ENCODE measurements around the gene ERG. TPM values are rescaled to one million over a fixed set of nuclear protein-coding genes. Genes with fewer than 3 reads are reported as not detected.

Gene ERG
- total and polyA plus RNA-seq, 9 of the 15 experiments (the other 6 are each of a cell fraction or from before 2014, with no cell fraction given): 0.06 TPM; not detected in 8

- POLR2A ChIA-PET: no interaction called here
- 0% methylated on average over 2 of the region's 2 CpGs for WGBS (ENCODE audit: insufficient coverage, low coverage, missing lambda C conversion rate)
- no peaks in the 10 kb centered on the region for H3K9me1 ChIP-seq (ENCODE audit: control insufficient read depth, insufficient read depth, low read length)
- intact Hi-C loops (cut with micrococcal nuclease) (loop anchor here (2.0 to 10.0 kb wide), 2 partner anchors 211 to 635 kb away; no protein-coding TSS in a partner anchor), in situ Hi-C loops (cut with MboI) (no loop called here)
- H4K20me1 ChIP-seq (replicated peaks; ENCODE audit: control insufficient read depth, insufficient read depth, low read length): 0 out of 2 replicates have a peak, but pooled peaks cover 6% of the 10 kb centered on the region
- no TSS peak for BruUV-seq (replicated peaks)
- no peaks in the 10 kb centered on the region for H3K79me2 ChIP-seq (ENCODE audit: control insufficient read depth, insufficient read depth, low read length)
- CTCF ChIA-PET (ENCODE audit: low intra/inter-chr PET ratio): no interaction called here
- no peak overlapping the region for H3K27ac ChIP-seq (ENCODE audit: extremely low read depth, low read depth, low read length)
- peaks cover 17 to 24% of the 10 kb centered on the region in 2 experiments for H3K27me3 ChIP-seq (ENCODE audit: control insufficient read depth in 2 of 2, insufficient read depth in 2 of 2, low read length in 2 of 2)
- H3K36me3 ChIP-seq (ENCODE audit: control insufficient read depth, insufficient read depth, low read length): no peaks in the 10 kb centered on the region
- FAIRE-seq: no peak
- H3K4me2 ChIP-seq (ENCODE audit: insufficient read depth, low read length): no peak overlapping the region
- no peak for DNase-seq (ENCODE audit: extremely low read depth in 1 of 4, low spot score in 3 of 4)
- H3K4me3 ChIP-seq: no peak overlapping the region
- H3K9me3 ChIP-seq (replicated peaks; ENCODE audit: control insufficient read depth, insufficient read depth, low read depth, low read length): no peaks in the 10 kb centered on the region
- no peak overlapping the region for H3K9ac ChIP-seq (ENCODE audit: insufficient read depth in 1 of 2, low read depth in 2 of 2, low read length in 2 of 2)
- H2AFZ ChIP-seq (ENCODE audit: low read depth, low read length): no peak overlapping the region
- ATAC-seq: no peak
- no peaks in the 10 kb centered on the region for H3K4me1 ChIP-seq (replicated peaks in 1 of 2; ENCODE audit: control insufficient read depth in 2 of 2, insufficient read depth in 2 of 2, low read length in 2 of 2)
- TF ChIP-seq NR0B1 (IDR thresholded peaks at IDR 0.05; ENCODE audit: partially characterized antibody): no peak
- TF ChIP-seq FOXK1 (CRISPR knock-in tag; IDR thresholded peaks at IDR 0.05; ENCODE audit: borderline replicate concordance): no peak
- no peak for TF ChIP-seq ZNF354B (CRISPR knock-in tag; IDR thresholded peaks at IDR 0.05)
- TF ChIP-seq ZNF57 (CRISPR knock-in tag; IDR thresholded peaks at IDR 0.05): no peak
- TF ChIP-seq MYBL2 (IDR thresholded peaks at IDR 0.05; ENCODE audit: low read depth): no peak
- no peak for TF ChIP-seq MYBL2 (CRISPR knock-in tag; IDR thresholded peaks at IDR 0.05; ENCODE audit: borderline replicate concordance)
- no peak for TF ChIP-seq HOMEZ (CRISPR knock-in tag; IDR thresholded peaks at IDR 0.05)
- TF ChIP-seq ZBTB43 (CRISPR knock-in tag; IDR thresholded peaks at IDR 0.05): no peak
- no peak for TF ChIP-seq NR2C2 (CRISPR knock-in tag; IDR thresholded peaks at IDR 0.05)
- no peak for TF ChIP-seq NR2C2 (tag; IDR thresholded peaks at IDR 0.05)
- no peak for TF ChIP-seq RB1 (IDR thresholded peaks at IDR 0.05; ENCODE audit: low read depth)
- TF ChIP-seq PRDM10 (IDR thresholded peaks at IDR 0.05; ENCODE audit: partially characterized antibody): no peak
- TF ChIP-seq EGR1 (conservative IDR thresholded peaks at IDR 0.05): no peak
- TF ChIP-seq ZBTB5 (IDR thresholded peaks at IDR 0.05): no peak
Observed at GRCh38 chr21:38504066-38504465, 5.8 kb upstream of the ERG start.
